ENCODE measurements around the gene FHIT.

Gene FHIT

GRCh38 chr3:61251174-61251972 is at the start of gene FHIT:
TSS of gene FHIT (minus strand) at chr3:61251452.
- peak; percentile 91 for DNase-seq

GRCh38 chr3:61300786-61301185 is 49.5 kb upstream of the FHIT start:
- DNase-seq, result no peak

GRCh38 chr3:61300006-61300380 is 48.7 kb upstream of the FHIT start:
- no peak for DNase-seq

DNA sequence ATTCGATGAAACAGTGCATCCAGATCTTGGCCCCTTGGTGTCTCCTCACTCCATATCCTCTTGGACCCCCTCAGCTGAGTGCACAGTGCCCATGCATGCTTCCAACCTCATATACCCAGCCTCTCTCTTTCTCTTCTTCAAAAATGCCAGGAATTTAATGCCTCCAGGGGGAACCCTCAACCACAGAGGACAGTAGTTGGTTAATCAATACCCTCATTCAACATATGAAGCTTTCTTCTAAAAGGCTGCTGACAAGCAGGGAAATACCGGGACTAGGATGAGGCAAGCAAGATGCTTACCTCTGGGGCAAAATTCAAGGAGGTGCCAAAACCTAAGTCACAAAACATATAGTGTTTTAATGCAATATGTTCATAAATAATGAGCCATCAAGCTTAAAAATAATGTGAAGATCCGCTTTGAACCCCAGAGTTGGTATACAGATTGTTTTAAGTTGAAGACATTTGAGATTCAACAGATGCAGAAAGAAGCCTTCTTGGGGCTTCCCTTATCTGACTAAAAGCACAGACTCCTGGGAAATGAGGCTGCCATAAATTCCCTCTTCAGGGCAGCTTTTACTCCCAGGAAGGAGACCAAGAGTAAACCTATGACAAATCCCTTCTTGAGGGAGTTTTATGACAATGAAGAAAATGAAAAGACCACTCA is 48.2 kb upstream of the FHIT start:
- DNase-seq, result no peak

GRCh38 chr3:61297821-61298220 is 46.6 kb upstream of the FHIT start:
- no peak for DNase-seq

- no peak for DNase-seq
Observed at GRCh38 chr3:61288446-61288845, 37.2 kb upstream of the FHIT start.

DNA sequence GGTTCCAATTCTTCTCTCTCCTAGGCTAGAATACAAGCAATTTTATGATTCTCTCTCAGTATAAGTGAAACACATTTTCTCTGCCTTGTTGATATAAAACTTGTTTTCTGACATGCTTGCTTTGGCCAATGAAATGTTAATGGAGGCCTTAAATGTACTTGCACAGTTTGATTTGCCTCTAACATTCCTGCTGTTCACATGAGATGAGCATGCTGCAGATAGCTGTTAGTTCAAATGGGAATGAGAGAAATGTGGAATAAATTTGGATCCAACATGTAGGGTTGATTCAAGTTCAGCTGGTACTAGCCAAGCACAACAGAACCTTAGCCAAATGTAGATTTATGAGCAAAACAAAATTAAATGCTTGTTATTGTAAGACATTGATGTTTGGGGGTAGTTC is 32.6 kb upstream of the FHIT start:
- no peak for DNase-seq

DNA sequence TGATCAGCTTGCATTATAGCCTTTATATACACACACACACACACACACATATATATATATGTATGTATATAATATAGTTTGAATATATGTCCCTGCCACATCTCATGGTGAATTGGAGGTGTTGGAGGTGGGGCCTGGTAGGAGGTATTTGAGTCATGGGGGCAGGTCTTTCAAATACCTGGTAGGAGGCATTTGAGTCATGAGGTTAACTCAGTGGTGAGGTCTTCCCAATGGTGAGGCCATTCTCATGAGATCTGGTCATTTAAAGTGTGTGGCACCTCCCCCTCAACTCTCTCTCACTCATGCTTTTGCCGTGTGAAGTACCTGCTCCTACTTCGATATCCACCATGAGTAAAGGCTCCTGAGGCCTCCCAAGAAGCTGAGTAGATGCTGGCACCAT is 27.5 kb upstream of the FHIT start:
- DNase-seq, result no peak

DNA sequence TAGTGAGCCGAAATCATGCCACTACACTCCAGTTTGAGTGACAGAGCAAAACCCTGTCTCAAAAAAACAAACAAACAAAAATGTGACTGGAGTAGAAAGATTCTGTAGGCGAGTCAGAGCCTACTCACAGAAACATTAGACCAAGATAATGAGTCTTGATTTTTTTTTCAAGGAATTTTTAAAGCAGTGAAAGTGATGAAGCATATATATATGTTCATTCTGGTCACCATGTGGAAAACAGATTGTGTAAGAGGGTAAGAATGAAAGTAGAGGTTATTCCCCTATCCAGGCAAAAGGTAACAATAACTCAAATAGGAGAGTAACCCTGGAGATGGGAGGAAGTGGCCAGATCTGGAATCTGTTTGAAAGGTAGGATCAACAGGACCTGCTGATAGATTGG is 26.2 kb upstream of the FHIT start:
- DNase-seq, result no peak

GRCh38 chr3:61269435-61269834 is 18.2 kb upstream of the FHIT start:
- no peak for DNase-seq

GRCh38 chr3:61268644-61269043 is 17.4 kb upstream of the FHIT start:
- no peak for DNase-seq

- no peak for DNase-seq
Observed at GRCh38 chr3:61264281-61264680, 13.0 kb upstream of the FHIT start.

DNA sequence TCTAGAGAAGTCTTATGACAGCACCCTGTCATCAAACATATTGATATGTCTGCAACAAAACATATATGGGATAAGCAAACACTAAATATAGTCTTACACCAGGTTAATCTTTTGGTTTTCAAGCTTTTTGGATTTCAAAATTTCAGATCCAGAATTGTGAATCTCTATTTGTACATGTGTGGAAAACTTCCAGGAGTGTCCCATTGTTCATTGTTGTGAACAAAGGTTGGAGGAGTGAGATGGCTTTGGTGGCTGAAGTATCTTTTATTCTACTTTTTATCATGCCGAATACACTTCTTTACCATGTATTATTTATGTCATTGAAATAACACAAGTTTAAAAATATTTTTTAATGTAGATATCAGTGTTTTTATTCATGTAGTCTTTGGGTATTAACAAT is 5.9 kb upstream of the FHIT start:
- DNase-seq, result no peak

DNA sequence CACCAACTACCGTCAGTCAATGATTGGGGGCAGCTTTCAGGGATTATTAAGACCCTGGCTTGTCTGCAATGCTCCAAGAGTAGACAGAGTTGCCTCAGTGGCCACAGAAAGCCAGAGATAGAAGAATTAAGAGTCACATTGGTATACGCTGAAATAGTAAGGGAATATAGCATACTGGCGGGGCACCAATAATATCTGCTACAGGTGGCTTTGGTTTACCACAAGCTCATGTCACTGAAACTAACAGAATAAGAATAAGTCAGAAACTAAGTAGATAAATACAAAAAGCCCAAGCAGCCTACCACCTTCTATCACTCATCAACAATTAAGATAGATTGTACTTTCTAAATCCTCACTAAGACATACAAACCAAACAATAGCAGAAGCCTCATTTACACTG is 2.5 kb upstream of the FHIT start:
- DNase-seq, result no peak

GRCh38 chr3:61252836-61253235 is 1.6 kb upstream of the FHIT start:
- no peak for DNase-seq

- DNase-seq, result no peak
Observed at GRCh38 chr3:61250784-61251173, 473 bp downstream of the FHIT start.

- DNase-seq, result no peak
Observed at GRCh38 chr3:61248496-61248895, 2.8 kb downstream of the FHIT start.

GRCh38 chr3:61247191-61247590 is 4.1 kb downstream of the FHIT start:
- no peak for DNase-seq

DNA sequence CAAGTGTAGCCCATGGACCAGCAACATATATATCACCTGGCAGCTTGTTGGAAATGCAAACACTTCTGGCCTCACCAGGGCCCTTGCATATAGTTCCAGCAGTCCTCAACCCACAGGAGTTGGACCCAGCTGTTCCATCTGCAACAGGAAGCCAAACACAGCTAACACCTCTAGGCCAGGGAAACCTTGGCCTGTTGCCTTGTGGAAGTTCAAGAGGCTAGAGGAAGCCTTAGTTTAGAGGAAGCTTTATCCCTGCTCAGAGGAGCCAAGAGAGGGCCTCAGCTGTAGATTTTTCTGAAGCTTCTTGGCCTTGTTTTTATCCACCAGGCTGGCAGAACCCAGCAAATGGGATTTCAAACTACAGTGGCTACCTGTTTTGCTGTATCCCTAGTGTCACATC is 11.4 kb downstream of the FHIT start:
- DNase-seq, result peak; percentile 58

GRCh38 chr3:61237858-61238257 is 13.4 kb downstream of the FHIT start:
- no peak for DNase-seq

- DNase-seq, result no peak
Observed at GRCh38 chr3:61236556-61236955, 14.7 kb downstream of the FHIT start.

DNA sequence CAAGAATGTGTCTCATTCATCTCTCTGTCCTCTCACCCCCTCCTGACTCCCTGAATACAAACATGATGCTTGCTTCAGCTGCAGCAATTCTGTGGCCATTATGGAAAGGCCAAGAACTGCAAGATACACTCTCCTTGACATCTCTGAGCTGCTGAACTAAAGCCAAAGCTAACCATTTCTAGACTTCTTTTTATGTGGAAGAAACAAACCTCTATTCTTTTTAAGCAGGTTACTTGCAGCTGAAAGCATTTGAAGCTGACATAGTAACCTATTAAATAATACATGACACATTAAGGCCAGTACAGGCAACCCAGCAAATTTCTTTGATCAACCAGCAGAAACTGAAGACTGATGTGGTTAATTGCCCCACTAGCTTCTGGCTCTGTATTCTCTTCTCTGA is 17.5 kb downstream of the FHIT start:
- no peak for DNase-seq

DNA sequence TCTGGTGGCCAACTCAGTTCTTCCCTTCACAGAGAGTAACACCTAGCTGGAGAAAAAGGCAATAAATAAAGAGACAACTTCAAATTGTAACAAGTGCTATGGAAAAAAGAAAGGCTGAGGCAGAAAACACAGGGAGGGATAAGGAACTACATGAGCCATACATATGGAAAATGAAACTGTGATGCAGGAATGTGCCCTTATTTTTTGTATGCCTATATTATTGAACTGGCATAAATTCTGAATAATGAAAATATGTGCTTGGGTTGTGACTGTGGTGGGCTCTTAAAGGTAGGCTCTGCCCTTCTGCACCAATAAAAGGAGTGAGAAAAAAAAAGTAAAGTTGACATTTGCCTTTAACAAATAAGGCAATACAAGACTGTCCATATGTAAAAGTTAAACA is 19.6 kb downstream of the FHIT start:
- no peak for DNase-seq

DNA sequence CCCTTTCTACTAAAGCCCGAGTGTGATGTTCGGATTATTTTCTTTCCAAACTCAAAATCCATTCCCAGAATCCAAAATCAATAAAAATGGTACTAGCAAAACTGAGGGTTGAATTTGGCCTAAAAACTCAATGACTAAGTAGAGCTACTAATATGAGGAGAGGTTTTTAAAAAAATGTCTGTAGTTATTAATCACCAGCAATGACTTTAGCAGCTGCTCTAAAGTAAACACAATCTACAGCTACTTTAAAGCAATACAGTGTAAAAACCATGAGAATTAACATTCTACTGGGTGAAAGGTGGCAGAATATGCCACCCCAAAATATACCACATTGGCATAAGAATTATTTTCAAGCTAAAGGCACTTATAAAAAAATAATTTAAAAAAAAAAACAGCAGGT is 23.5 kb downstream of the FHIT start:
- peak; percentile 46 for DNase-seq

- no peak for DNase-seq
Observed at GRCh38 chr3:61226166-61226686, 25.0 kb downstream of the FHIT start.
